GM18861 (cell line): ENCODE measurements around the gene FDXR.
A peak's percentile ranks its signal among the peaks of the same experiment; 100 is the strongest.
"Not testable (repeated sequence)": the region's sequence is repeated elsewhere in the genome, so short reads cannot be mapped to it uniquely, and the experiment has no call there.

Experiments
- ATAC-seq: cut with Tn5 transposase; IDR thresholded peaks from one replicate; pipeline ENCODE4 v1.9.1; 2021; ENCODE audit not compliant: unreplicated experiment

The FDXR gene, protein sequence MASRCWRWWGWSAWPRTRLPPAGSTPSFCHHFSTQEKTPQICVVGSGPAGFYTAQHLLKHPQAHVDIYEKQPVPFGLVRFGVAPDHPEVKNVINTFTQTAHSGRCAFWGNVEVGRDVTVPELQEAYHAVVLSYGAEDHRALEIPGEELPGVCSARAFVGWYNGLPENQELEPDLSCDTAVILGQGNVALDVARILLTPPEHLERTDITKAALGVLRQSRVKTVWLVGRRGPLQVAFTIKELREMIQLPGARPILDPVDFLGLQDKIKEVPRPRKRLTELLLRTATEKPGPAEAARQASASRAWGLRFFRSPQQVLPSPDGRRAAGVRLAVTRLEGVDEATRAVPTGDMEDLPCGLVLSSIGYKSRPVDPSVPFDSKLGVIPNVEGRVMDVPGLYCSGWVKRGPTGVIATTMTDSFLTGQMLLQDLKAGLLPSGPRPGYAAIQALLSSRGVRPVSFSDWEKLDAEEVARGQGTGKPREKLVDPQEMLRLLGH

DNA sequence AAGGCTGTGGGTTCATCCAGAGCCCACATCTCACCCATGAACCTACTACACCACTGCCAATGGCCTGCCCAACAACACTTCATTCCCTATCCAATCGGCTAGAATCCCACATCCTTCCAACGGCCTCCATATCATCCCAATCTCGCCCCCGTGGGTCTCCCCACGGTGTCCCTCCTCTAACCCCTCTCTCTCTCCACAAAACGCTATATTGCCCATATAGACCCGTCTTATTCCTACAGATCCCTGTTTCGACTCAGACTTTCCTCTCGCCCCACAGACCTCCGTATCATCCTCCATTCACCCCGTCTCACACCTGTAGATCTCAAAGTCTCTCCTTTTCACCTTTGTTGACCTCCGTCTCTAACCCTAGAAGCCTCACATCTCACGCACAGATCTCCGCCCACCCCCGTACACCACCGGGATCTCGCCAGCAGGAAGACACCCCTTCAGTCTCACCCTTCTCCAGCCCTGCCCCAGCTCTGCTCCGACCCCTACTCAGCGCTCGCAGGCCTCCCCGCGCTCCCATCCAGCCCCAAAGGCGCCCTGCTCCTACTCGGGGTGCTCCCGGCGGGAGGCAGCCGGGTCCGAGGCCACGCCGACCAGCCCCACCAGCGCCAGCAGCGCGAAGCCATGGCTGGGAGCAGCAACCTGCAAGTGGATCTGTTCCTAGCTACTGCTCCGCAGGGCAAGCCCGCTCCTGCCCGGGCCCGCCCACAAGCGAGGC is at the start of gene FDXR:
FDXR (minus strand) TSS at position 682 of the 724 bp plus-strand sequence; CDS start at position 632, 50 bp downstream.
- peak; percentile 32 for ATAC-seq

DNA sequence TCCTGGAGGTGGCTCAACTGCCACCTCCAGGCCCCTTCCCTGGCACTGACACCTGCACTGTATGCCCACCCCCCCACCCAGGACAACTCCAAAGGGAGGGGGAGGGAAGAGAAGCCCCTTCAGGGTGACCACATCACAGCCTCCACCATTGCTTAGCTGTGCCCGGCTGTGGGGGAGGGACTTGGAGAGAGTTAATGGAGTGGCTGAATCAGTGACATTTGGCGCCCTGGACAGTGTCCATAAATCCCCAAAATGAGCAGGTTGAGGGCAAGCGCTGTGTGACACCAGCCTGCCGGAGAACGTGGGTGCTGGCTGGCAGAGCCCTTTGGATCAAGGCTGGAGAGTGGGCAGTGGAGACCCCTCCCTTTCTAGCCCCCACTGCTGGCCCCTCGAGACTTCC is 49.4 kb upstream of the FDXR start:
- ATAC-seq = no peak

GRCh38 chr17:74921769-74922168 is 49.0 kb upstream of the FDXR start:
- ATAC-seq = no peak

- ATAC-seq = no peak
These were observed 48.4 kb upstream of the FDXR start for GRCh38 chr17:74921026-74921681.

DNA sequence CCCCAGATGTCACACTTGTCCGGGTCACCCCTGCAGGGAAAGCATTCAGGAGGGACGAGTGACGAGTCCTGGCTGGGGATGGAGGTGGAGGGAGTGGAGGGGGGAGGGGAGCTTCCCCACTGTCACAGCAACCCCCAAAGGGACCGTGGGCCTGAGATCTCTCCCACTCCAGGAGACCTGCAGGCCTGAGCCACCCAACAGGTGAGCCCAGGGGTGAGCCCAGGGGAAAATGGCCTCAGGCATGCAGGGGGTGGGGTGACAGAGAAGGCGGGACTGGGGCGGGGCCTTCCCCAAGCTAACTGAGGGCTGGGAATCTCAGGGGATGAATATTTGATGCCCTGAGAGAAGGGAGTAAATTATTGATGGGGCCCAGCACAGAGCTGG is 47.8 kb upstream of the FDXR start:
- no peak for ATAC-seq

DNA sequence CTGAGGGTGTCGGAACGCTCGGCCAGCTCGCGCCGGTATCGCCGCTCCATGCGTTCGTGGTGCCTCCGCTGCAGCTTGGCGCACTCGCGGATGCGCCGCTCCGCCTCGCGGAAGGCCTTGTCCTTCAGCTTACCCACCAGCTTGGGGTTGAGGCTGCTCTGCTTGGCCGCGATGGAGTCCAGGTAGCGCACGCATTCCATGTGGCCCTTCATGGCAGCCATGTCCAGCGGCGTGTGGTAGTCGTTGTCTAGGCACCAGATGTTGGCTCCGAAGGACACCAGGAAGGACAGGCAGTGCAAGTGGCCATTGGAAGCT is 47.5 kb upstream of the FDXR start:
- ATAC-seq = no peak

DNA sequence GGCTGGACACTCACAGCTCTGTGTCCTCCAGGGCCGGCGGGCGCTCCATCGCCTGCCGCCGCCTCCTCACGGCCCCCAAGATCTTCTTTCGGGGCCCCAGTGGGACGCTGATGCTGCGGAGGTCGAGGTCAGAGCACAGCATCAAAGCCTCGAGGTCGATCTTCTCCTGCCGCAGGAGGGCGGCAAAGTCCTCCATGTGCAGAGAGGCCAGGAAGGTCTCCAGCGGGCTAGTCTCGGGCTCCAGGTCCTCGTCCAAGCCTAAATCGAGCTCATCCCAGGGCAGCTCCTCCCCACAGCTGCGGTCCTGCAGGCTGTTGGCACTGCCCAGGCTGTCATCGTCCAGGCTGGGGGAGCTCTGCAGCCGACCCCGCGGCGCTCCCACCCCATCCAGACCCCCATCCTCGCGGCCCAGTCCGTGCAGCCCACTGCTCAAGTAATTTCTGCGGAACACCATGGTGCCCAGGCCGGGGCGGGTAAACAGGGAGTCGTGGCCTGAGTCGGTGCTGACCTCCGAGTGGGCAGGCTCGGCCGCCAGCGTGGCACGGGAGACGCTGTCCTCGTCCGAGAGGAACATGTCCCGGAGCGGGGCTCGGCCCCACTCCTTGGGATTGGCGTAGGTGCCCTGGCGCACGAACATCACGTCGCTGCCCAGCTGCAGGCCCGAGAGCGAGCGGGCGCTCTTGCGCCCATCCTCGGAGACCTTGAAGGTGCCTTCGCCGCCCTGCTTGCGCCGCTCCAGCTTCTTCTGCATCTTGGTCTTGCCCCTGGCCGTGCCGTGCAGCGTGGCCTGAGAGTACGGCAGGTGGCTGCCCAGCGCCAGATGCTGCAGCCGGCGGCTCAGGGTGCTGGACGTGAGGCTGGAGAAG is 46.9 kb upstream of the FDXR start:
- ATAC-seq = no peak

DNA sequence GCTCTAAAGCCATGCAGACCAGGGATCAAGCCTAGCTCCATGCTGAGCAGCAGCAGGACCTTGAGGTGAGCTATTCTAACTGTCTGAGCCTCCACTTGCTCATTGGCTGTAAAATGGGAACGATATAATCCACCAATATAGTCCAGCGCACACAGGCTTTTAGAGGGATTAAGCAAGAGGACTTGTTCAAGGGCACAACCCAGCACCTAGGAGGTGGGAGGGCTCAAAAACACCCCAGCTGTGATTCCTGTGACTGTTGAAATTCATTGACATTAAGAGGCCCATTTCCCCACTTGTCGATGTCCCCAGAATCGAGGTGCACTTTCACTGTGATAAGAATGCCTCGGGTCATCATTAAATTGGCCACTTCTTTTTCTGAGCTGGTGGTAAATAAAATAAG is 46.1 kb upstream of the FDXR start:
- no peak for ATAC-seq

DNA sequence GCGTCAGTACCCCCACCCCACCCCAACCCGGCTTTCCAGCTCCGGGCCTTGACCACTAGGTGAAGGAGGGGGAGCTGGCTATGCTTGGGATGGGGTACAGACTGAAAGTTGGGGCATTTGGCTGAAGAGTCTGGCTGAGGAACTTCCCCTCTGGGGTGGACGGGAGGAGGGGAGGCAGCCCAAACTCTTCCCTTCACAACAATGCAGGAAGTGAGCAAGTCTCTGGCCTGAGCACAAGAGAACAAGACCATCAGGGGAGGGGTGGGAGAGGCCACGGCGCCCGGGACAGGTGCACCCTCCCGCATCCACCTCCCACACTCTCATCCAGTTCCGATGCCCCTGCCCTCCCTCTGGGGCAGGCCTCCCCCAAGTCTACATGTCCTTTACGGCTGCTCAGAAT is 44.6 kb upstream of the FDXR start:
- no peak for ATAC-seq

DNA sequence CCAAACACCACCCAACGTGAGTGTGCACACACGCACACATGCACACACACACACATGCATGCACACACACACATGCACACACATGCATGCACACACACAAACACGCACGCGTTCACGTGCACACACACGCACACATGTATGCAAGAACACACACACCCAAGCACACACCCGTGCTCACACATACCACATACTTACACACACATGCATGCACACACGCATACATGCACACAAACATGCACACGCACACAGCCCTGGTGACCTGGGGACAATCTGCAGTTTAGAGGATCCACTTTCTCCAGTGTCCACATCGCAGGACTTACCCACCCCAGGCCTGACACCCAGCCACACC is 44.0 kb upstream of the FDXR start:
- ATAC-seq = no peak

- ATAC-seq = no peak
These were observed 43.5 kb upstream of the FDXR start for GRCh38 chr17:74916136-74916850.

DNA sequence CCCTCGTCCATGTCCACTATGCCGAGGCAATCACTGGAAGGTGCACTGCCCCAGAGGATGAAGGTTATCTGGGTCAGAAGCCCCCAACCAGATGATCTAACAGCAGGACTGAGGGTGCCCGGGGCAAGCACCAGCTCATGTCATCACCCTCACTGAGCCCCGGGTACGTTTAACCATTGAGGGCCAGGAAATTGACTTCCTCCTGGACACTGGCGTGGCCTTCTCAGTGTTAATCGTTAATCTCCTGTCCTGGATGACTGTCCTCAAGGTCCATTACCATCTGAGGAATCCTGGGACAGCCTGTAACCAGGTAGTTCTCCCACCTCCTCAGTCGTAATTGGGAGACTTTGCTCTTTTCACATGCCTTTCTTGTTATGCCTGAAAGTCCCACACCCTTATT is 38.6 kb upstream of the FDXR start:
- not testable (repeated sequence) for ATAC-seq

- ATAC-seq = not testable (repeated sequence)
These were observed 36.3 kb upstream of the FDXR start for GRCh38 chr17:74909097-74909496.

- ATAC-seq = no peak
These were observed 34.2 kb upstream of the FDXR start for GRCh38 chr17:74907012-74907411.

GRCh38 chr17:74906214-74906793 is 33.5 kb upstream of the FDXR start:
- ATAC-seq = not testable (repeated sequence)

DNA sequence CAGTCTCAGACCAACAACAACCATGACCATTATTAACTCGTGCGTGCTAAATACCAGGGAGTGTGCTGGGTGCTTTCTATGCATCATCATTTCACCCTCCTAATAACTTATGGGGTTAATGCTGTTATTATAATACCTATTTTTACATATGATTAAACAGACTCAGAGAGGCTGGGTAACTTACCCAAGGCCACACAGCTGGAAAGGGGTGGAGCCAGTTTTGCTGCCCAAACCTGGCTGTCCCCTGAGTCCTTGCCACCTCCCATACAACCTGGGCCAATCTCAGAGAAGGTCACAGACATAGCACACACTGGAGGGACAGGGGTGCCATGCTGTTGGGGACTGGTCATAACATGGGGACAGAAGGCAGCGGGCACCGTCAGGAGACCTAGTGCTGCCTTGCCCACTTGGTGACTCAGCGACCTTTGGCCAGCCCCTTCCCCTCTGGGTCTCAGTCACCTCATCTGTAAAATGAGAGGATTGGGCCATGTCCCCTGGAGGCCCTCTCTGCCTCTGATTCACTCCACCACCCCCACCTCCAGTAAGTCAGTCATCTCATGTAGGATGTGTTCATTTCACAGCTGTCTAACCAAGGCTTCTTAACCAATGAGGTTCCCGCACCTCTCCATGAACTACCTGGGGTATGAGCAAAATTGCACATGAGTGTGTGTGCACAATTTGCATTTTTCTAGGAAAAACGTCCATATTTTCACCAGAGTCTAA is 32.1 kb upstream of the FDXR start:
- ATAC-seq = no peak

- no peak for ATAC-seq
These were observed 30.9 kb upstream of the FDXR start for GRCh38 chr17:74903671-74904070.

- no peak for ATAC-seq
These were observed 30.2 kb upstream of the FDXR start for GRCh38 chr17:74903034-74903433.

DNA sequence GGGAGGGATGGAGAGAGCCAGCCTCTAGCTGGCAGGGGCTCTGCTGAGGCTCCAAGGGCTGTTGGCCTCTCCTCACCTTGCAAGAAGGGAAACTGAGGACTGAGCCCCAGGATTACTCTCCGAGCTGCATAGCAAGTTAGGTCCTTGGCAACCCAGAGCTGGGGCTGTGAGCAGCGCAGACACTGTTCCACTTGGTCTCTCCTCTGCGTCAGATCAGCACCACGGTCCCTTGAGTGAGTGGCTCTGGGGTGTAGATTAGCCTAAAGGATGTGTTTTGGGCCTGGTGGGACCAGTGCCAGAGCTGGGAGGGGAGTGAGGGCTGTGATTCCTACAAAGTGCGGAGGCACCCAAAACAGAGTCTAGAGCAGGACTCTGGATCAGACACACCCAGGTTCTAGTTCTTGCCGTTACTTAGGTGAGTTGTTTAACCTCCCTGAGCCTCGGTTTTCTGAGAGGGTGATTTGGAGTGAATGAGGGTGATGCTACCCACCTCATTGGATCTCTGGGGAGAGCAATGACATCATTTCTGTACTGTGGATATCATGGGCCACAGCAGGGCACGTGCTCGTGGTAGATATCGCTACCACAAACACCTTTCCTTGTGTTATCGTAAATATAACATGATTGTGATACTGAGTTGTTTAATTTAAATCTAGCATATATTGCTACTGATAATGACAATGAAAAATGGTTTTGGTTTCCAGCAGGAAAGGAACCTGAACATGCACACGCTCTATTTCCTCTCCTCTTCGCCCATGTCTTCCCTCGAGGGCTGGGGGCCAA is 28.8 kb upstream of the FDXR start:
- ATAC-seq = no peak
